Lung (tissue), 12 donors: Measurements from ENCODE around the gene CHMP6. TPM values are rescaled to one million over a fixed set of nuclear protein-coding genes. Genes with fewer than 3 reads are reported as not detected.

ENCODE experiments used
- ATAC-seq: fragments of 200-7000 bp; cut with Tn5 transposase; one replicate; pipeline ENCODE4 v1.9.1; 2020; ENCODE audit warnings: moderate number of reproducible peaks; ENCODE audit not compliant: insufficient read depth, low FRiP score
- DNase-seq, 3 donors: peaks; one replicate each; pipeline ENCODE4 v3.0.0-alpha.2; 2013 to 2017
- H3K27ac ChIP-seq, 2 donors: one replicate each; pipeline ENCODE4 v1.5.1; 2013; ENCODE audit warnings: mild to moderate bottlenecking in 2 of 2, moderate library complexity in 2 of 2, control low read depth in 1 of 2, inconsistent platforms in 1 of 2, low read depth in 1 of 2, low read length in 1 of 2
- H3K27me3 ChIP-seq, 3 donors: one replicate each; pipeline ENCODE4 v1.5.1; 2013; ENCODE audit warnings: low read length in 2 of 3; ENCODE audit not compliant: control insufficient read depth in 3 of 3, insufficient read depth in 3 of 3
- H3K36me3 ChIP-seq, 4 donors: one replicate each; pipeline ENCODE4 v1.5.1; 2013; ENCODE audit warnings: low read length in 4 of 4, mild to moderate bottlenecking in 1 of 4, moderate library complexity in 1 of 4; ENCODE audit not compliant: control insufficient read depth in 4 of 4, insufficient read depth in 4 of 4
- H3K4me1 ChIP-seq, 5 donors: one replicate each; pipeline ENCODE4 v1.5.1; 2013; ENCODE audit warnings: low read length in 5 of 5, mild to moderate bottlenecking in 2 of 5, moderate library complexity in 1 of 5; ENCODE audit not compliant: control insufficient read depth in 5 of 5, insufficient read depth in 5 of 5
- H3K4me3 ChIP-seq: one replicate; pipeline ENCODE4 v1.5.1; 2013; ENCODE audit warnings: mild to moderate bottlenecking, control low read depth, moderate library complexity
- H3K9ac ChIP-seq, 2 donors: one replicate each; pipeline ENCODE4 v1.5.1; 2013; ENCODE audit warnings: low read length in 2 of 2, control low read depth in 1 of 2; ENCODE audit not compliant: insufficient read depth in 1 of 2
- H3K9me3 ChIP-seq, 4 donors: one replicate each; pipeline ENCODE4 v1.5.1; 2013; ENCODE audit warnings: low read length in 3 of 4, mild to moderate bottlenecking in 1 of 4, moderate library complexity in 1 of 4; ENCODE audit not compliant: control insufficient read depth in 4 of 4, insufficient read depth in 3 of 4
- CTCF ChIP-seq: IDR thresholded peaks from 2 replicates; pipeline ENCODE4 v1.5.1; 2012; ENCODE audit warnings: mild to moderate bottlenecking; ENCODE audit errors: control extremely low read depth, extremely low read depth
- WGBS, 2 donors: extraction: QIAGEN DNeasy Blood & Tissue Kit; methylation state at CpG; one replicate each; pipeline ENCODE4 v1.1.7; 2013; 5-methylcytosine and 5-hydroxymethylcytosine counted together
- polyA plus RNA-seq, 2 donors: library from polyadenylated mRNA; stranded (reverse); fragments of 200-250 nt; gene quantifications; one replicate each; pipeline ENCODE4 v1.2.1, GENCODE V29; 2013
- total RNA-seq, 2 donors: library from RNA; depleted of rRNA in 1 of 2; stranded (reverse); fragments of >200 nt in 1 of 2; gene quantifications; one replicate each; pipeline ENCODE4 v1.2.1, GENCODE V29; 2014 to 2021
- donor health status: control.
- donor health status: control.
- donor health status: Bipolar disorder and iron deficiency.
- donor health status: healthy.
- donor health status: DM: yes; HTN: yes; CAD: no.

CHMP6 gene
- total and polyA plus RNA-seq, 4 donors, result 18.2 to 36.3 (median 32.2) TPM

GRCh38 chr17:81022344-81022676 is 30.7 kb downstream of the CHMP6 start:
- H3K27ac ChIP-seq, result peak overlapping the region in 1 of 2 donors; percentile 2
- no peak for TF ChIP-seq CTCF
- no peak overlapping the region for H3K9ac ChIP-seq
- 88 to 97% methylated on average over 6 of the region's 6 CpGs for WGBS, 2 donors
- peaks cover 0 to 31% (median 12%) of the 10 kb centered on the region in 5 donors for H3K4me1 ChIP-seq
- ATAC-seq, result no peak
- H3K4me3 ChIP-seq, result no peak overlapping the region
- peak in 1 of 3 donors; percentile 7 for DNase-seq
- no peaks in the 10 kb centered on the region for H3K9me3 ChIP-seq
- no peaks in the 10 kb centered on the region for H3K36me3 ChIP-seq
- H3K27me3 ChIP-seq, result peaks cover 0 to 2% (median 0%) of the 10 kb centered on the region in 3 donors

GRCh38 chr17:81025065-81025740 is 33.6 kb downstream of the CHMP6 start:
- H3K27ac ChIP-seq, result peak overlapping the region in 1 of 2 donors; percentile 21
- H3K9me3 ChIP-seq, result no peaks in the 10 kb centered on the region
- H3K27me3 ChIP-seq, result peaks cover 0 to 4% (median 0%) of the 10 kb centered on the region in 3 donors
- H3K9ac ChIP-seq, result no peak overlapping the region
- peaks cover 0 to 25% (median 9%) of the 10 kb centered on the region in 5 donors for H3K4me1 ChIP-seq
- DNase-seq (peak in 1 of 3 donors; percentile 16), ATAC-seq (peak; percentile 39)
- WGBS, 2 donors, result 66 to 82% methylated on average over 16 of the region's 16 CpGs
- no peak for TF ChIP-seq CTCF
- H3K36me3 ChIP-seq, result no peaks in the 10 kb centered on the region
- H3K4me3 ChIP-seq, result no peak overlapping the region

GRCh38 chr17:81025741-81026129 is 34.1 kb downstream of the CHMP6 start:
- no peak overlapping the region for H3K9ac ChIP-seq
- ATAC-seq (no peak), DNase-seq (peak in 1 of 3 donors; percentile 4)
- H3K27ac ChIP-seq, result peak overlapping the region in 1 of 2 donors; percentile 10
- no peak overlapping the region for H3K4me3 ChIP-seq
- H3K36me3 ChIP-seq, result no peaks in the 10 kb centered on the region
- H3K27me3 ChIP-seq, result peaks cover 0 to 4% (median 0%) of the 10 kb centered on the region in 3 donors
- 81 to 92% methylated on average over 22 of the region's 22 CpGs for WGBS, 2 donors
- no peaks in the 10 kb centered on the region for H3K9me3 ChIP-seq
- H3K4me1 ChIP-seq, result peaks cover 0 to 26% (median 13%) of the 10 kb centered on the region in 5 donors
- TF ChIP-seq CTCF, result no peak
